Skeletal muscle satellite cell (primary cell): ENCODE data around the gene ALOX12. TPM values are rescaled to one million over a fixed set of nuclear protein-coding genes. Genes with fewer than 3 reads are reported as not detected.
"Not testable (repeated sequence)": the region's sequence is repeated elsewhere in the genome, so short reads cannot be mapped to it uniquely, and the experiment has no call there.

Source experiments
- H3K27me3 ChIP-seq: 2 replicates; pipeline ENCODE4 v1.7.0; 2013; ENCODE audit warnings: low read length; ENCODE audit not compliant: control insufficient read depth, insufficient read depth
- H3K36me3 ChIP-seq: 2 replicates; pipeline ENCODE4 v1.7.0; 2013; ENCODE audit warnings: mild to moderate bottlenecking, control low read depth, low read length; ENCODE audit not compliant: insufficient read depth
- H3K4me1 ChIP-seq: 2 replicates; pipeline ENCODE4 v1.7.0; 2013; ENCODE audit warnings: low read length; ENCODE audit not compliant: control insufficient read depth, insufficient read depth
- H3K4me2 ChIP-seq: 2 replicates; pipeline ENCODE4 v1.7.0; 2013; ENCODE audit warnings: mild to moderate bottlenecking, low read length
- H3K4me3 ChIP-seq: 2 replicates; pipeline ENCODE4 v1.7.0; 2013; ENCODE audit warnings: low read length
- H3K9ac ChIP-seq: 2 replicates; pipeline ENCODE4 v1.7.0; 2013; ENCODE audit warnings: mild to moderate bottlenecking, low read depth, low read length, moderate library complexity
- H3K9me3 ChIP-seq: replicated peaks from 2 replicates; pipeline ENCODE4 v1.7.0; 2013; ENCODE audit warnings: mild to moderate bottlenecking, control low read depth, low read length
- total RNA-seq: library from RNA; depleted of rRNA; stranded (reverse); fragments of >200 nt; gene quantifications from 2 replicates; pipeline ENCODE4 v1.2.3, GENCODE V29; 2012; rRNA removed

Gene ALOX12, protein sequence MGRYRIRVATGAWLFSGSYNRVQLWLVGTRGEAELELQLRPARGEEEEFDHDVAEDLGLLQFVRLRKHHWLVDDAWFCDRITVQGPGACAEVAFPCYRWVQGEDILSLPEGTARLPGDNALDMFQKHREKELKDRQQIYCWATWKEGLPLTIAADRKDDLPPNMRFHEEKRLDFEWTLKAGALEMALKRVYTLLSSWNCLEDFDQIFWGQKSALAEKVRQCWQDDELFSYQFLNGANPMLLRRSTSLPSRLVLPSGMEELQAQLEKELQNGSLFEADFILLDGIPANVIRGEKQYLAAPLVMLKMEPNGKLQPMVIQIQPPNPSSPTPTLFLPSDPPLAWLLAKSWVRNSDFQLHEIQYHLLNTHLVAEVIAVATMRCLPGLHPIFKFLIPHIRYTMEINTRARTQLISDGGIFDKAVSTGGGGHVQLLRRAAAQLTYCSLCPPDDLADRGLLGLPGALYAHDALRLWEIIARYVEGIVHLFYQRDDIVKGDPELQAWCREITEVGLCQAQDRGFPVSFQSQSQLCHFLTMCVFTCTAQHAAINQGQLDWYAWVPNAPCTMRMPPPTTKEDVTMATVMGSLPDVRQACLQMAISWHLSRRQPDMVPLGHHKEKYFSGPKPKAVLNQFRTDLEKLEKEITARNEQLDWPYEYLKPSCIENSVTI
- 0.22 TPM in 1 of 2 replicates, not detected in the other for total RNA-seq

DNA sequence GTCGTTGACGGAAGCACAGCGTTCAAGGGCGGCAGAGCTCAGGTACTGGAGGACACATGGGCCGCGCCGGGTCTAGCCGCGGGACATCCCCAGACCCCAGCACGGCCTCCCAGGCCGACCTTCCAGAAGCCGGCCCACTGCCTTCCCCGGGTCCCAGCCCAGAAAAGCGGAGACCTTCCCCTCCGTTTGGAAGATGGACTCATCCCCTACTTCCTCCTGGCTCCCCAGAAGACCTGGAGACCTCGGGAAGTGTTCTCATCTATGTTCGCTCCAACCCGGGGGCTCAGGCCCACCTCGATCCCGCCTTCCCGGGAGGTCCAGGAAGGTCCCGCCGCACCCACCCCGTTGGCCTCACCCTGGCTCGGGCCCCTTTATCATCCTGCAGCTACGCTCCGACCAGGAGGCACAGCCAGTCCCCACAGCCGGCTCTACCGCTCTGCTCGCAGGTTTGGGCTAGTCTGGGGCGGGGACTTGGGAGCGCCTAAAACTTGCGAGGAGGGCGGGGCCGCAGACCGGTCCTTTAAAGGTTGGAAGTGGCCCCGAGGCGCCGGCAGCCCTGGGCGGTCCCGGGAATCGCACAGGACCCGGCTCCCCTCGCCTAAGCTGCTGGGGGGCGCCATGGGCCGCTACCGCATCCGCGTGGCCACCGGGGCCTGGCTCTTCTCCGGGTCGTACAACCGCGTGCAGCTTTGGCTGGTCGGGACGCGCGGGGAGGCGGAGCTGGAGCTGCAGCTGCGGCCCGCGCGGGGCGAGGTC lies at the start of gene ALOX12:
ALOX12 (plus strand) TSS at position 550 of the 756 bp plus-strand sequence; CDS start at position 619, 69 bp downstream.
- H3K4me1 ChIP-seq = no peaks in the 10 kb centered on the region
- no peak within 1 kb of the TSS for H3K4me2 ChIP-seq
- H3K36me3 ChIP-seq = peaks cover 35% of the 10 kb centered on the region
- no peak within 1 kb of the TSS for H3K4me3 ChIP-seq
- no peaks in the 10 kb centered on the region for H3K9me3 ChIP-seq
- no peaks in the 10 kb centered on the region for H3K27me3 ChIP-seq
- H3K9ac ChIP-seq = no peak within 1 kb of the TSS

DNA sequence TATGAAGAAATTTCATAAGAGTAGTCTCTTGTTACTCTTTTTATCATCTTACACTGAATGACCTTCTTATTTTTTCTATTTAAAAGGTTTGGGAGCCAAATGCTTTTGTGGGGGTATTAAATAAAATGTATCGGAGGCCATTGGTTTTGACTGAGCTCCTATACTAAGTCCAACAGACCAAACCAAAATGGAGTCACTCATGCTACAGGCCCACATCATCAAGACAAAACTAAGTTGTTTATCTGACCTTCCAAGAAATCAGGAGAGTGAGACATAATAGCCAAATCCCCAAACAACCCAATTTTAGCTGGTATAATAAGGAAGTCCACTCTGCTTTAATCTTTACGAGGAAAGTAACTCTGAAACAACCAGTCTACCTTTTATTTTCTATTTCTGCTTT lies 48.1 kb upstream of the ALOX12 start:
- H3K4me2 ChIP-seq = no peak overlapping the region
- no peak overlapping the region for H3K9ac ChIP-seq
- no peaks in the 10 kb centered on the region for H3K36me3 ChIP-seq
- H3K27me3 ChIP-seq = no peaks in the 10 kb centered on the region
- H3K9me3 ChIP-seq = no peaks in the 10 kb centered on the region
- H3K4me1 ChIP-seq = no peaks in the 10 kb centered on the region
- H3K4me3 ChIP-seq = no peak overlapping the region

DNA sequence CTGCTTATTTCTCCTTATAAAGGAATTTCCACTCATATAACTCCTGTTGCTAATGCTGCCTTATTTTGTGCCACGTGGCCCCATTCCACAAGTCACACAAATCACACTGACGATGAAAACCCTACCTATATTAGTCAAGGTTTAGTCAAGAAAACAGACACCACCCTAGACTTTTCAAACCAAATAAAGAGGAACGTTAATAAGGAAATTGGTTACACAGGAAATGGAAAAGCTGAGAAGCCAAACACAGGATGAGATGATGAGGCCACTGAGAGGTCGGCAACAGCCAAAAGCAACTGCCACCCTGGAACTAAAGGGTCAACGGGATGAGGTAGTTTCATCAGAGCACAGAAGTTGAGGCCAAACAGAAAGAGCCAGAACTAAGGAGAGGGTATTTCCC lies 47.3 kb upstream of the ALOX12 start:
- Histone ChIP-seq H3K9me3 (no peaks in the 10 kb centered on the region), H3K4me1 (no peaks in the 10 kb centered on the region), H3K9ac (no peak overlapping the region), H3K4me3 (no peak overlapping the region), H3K27me3 (no peaks in the 10 kb centered on the region), H3K36me3 (no peaks in the 10 kb centered on the region), H3K4me2 (no peak overlapping the region)

DNA sequence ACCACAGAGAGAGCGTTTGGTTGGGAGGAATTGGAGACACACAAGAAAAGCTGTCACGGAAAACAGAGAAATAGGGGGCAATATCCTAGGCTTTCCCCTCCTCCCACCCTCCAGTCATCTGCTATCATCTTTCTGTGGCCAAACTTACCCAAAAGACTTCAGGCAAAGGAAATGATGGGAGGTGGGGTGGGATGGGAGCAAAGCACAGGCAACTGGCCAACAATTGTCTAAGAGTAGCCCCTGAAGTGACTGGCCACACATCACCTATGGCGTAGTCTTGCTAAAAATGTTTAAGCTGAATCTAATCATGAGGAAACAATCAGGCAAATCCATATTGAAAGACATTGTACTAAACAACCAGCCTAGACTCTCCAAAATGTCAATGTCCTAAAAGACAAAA lies 46.9 kb upstream of the ALOX12 start:
- Histone ChIP-seq H3K36me3 (no peaks in the 10 kb centered on the region), H3K4me1 (no peaks in the 10 kb centered on the region), H3K9ac (no peak overlapping the region), H3K4me3 (no peak overlapping the region), H3K27me3 (no peaks in the 10 kb centered on the region), H3K4me2 (no peak overlapping the region), H3K9me3 (no peaks in the 10 kb centered on the region)

DNA sequence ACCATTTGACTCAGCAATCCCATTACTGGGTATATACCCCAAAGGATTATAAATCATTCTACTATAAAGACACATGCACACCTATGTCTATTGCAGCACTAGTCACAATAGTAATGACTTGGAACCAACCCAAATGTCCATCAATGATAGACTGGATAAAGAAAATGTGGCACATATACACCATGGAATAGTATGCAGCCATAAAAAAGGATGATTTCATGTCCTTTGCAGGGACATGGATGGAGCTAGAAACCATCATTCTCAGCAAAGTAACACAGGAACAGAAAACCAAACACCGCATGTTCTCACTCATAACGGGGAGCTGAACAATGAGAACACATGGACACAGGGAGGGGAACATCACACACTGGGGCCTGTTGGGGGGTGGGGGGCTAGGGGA lies 44.9 kb upstream of the ALOX12 start:
- not testable (repeated sequence) for H3K9ac ChIP-seq, H3K36me3 ChIP-seq, H3K4me2 ChIP-seq, H3K4me3 ChIP-seq, H3K9me3 ChIP-seq, H3K27me3 ChIP-seq, H3K4me1 ChIP-seq

DNA sequence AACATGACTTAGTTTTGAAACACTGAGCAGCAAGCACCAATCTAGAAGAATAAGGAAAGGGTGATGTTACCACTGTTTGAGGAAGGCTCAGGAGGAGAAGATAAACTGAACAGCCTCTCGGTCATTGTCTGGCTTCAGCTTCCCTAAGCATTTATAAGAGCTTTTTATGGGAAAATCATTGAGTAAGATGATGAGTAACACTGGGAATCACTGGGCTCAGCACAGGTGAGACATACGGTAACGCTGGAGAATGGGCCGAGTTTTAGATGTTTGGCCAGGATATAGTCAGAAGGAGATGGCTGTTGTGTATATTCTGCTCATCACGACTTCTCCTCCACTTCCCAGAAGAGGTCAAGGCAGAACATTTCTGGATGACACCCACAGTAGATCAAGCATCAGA lies 42.2 kb upstream of the ALOX12 start:
- Histone ChIP-seq H3K9me3 (no peaks in the 10 kb centered on the region), H3K9ac (no peak overlapping the region), H3K4me3 (no peak overlapping the region), H3K36me3 (no peaks in the 10 kb centered on the region), H3K4me2 (no peak overlapping the region), H3K4me1 (no peaks in the 10 kb centered on the region), H3K27me3 (peaks cover 15% of the 10 kb centered on the region)

DNA sequence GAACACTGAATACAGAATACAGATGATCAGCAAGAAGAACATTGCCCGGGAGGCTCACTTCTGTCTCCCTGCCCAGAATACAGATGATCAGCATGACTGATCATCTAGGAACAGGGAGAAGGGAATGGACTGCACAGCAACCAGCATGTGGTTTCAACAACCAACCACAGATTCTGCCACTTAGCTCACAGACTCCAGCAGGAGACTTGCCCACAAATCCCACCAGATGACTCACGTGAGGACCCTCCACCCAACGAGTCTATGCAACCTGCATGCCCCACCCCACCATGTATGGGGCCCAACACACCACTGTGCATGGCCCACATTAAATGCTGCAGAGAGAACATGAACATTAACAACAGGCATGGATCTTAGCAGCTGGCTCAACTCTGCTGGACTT lies 36.1 kb upstream of the ALOX12 start:
- Histone ChIP-seq H3K9me3 (no peaks in the 10 kb centered on the region), H3K27me3 (peaks cover 10% of the 10 kb centered on the region), H3K4me1 (no peaks in the 10 kb centered on the region), H3K4me2 (no peak overlapping the region), H3K4me3 (no peak overlapping the region), H3K9ac (no peak overlapping the region), H3K36me3 (no peaks in the 10 kb centered on the region)

DNA sequence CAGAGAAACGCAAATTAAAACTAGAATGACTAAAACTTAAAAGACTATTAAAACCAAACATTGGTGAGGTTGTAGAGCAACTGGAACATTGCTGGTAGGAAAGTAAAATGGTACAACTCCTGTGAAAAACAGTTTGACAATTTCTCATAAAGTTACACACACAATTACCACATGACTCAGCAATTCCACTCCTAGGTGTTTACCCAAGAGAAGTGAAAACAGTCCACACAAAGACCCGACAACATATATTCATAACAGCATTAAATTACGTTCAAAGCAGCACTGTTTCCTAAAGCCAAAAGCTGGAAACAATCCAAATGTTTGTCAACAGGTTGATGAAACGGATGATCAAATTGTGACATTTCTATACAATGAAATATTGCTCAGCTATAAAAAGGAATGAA lies 26.5 kb upstream of the ALOX12 start:
- no peak overlapping the region for H3K4me2 ChIP-seq
- no peak overlapping the region for H3K4me3 ChIP-seq
- no peaks in the 10 kb centered on the region for H3K4me1 ChIP-seq
- no peak overlapping the region for H3K9ac ChIP-seq
- H3K36me3 ChIP-seq = no peaks in the 10 kb centered on the region
- no peaks in the 10 kb centered on the region for H3K9me3 ChIP-seq
- no peaks in the 10 kb centered on the region for H3K27me3 ChIP-seq

DNA sequence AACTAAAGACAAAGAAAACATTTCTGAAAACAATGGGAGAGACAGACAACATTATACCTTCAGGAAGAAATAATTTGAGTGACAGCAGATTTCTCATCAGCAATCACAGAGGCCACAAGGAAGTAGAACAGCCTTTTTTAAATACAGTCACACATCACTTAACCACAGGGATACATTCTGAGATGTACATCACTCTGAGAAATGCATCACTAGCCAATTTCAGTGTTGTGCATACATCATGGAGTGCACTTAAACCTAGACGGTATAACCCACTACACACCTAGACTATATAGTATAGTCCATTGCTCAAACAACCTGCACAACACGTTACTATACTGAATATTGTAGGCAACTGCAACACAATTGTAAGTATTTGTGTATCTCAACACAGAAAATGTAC lies 24.9 kb upstream of the ALOX12 start:
- Histone ChIP-seq H3K9me3 (no peaks in the 10 kb centered on the region), H3K36me3 (no peaks in the 10 kb centered on the region), H3K4me2 (no peak overlapping the region), H3K27me3 (no peaks in the 10 kb centered on the region), H3K4me3 (no peak overlapping the region), H3K9ac (no peak overlapping the region), H3K4me1 (no peaks in the 10 kb centered on the region)

DNA sequence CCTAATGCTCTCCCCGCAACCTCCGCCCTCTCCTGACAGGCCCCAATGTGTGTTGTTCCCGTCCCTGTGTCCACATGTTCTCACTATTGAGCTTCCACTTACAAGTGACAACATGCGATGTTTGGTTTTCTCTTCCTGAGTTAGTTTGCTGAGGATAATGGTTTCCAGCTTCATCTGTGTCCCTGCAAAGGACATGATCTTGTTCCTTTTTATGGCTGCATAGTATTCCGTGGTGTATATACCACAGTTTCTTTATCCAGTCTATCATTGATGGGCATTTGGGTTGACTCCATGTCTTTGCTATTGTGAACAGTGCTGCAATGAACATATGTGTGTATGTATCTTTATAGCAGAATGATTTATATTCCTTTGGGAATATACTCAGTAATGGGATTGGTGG lies 16.4 kb upstream of the ALOX12 start:
- H3K36me3 ChIP-seq, H3K4me3 ChIP-seq, H3K4me2 ChIP-seq, H3K27me3 ChIP-seq, H3K4me1 ChIP-seq, H3K9ac ChIP-seq, H3K9me3 ChIP-seq: not testable (repeated sequence)

DNA sequence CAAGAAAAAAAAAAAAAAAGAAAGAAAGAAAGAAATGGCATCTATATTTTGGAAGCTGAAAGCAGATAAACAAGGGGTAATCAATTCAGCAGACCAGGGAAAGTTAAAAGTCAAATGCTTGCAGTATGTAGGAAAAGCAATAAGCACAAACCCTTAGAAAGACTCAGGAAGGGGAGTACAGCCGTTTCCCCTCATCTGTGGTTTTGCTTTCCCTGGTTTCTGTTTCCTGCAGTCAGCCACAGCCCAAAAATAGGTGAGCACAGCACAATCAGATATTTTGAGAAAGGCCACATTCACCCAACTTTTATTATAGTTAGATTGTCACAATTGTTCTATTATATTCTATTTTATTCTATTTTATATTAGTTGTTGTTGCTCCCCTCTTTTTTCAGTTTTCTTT lies 14.4 kb upstream of the ALOX12 start:
- no peak overlapping the region for H3K4me3 ChIP-seq
- H3K9ac ChIP-seq = no peak overlapping the region
- H3K36me3 ChIP-seq = no peaks in the 10 kb centered on the region
- H3K9me3 ChIP-seq = no peaks in the 10 kb centered on the region
- no peak overlapping the region for H3K4me2 ChIP-seq
- no peaks in the 10 kb centered on the region for H3K27me3 ChIP-seq
- no peaks in the 10 kb centered on the region for H3K4me1 ChIP-seq
